Mononuclear cell (primary cell): ENCODE data around the gene GID4. TPM values are rescaled to one million over a fixed set of nuclear protein-coding genes. Genes with fewer than 3 reads are reported as not detected.
"Not testable (repeated sequence)": the region's sequence is repeated elsewhere in the genome, so short reads cannot be mapped to it uniquely, and the experiment has no call there.

Experiments used
- H3K27me3 ChIP-seq: 2 replicates; pipeline ENCODE4 v1.6.0; 2011; ENCODE audit warnings: low read length, control low read depth; ENCODE audit not compliant: insufficient read depth
- H3K4me1 ChIP-seq: 2 replicates; pipeline ENCODE4 v1.5.1; 2011; ENCODE audit warnings: mild to moderate bottlenecking, low read length, control low read depth; ENCODE audit not compliant: insufficient read depth
- H3K4me3 ChIP-seq: 2 replicates; pipeline ENCODE4 v1.5.1; 2011; ENCODE audit warnings: mild to moderate bottlenecking, low read length, moderate library complexity
- H3K9me3 ChIP-seq: 2 replicates; pipeline ENCODE4 v1.5.1; 2011; ENCODE audit warnings: low read depth, mild to moderate bottlenecking, control low read depth, low read length
- total RNA-seq: library from RNA; depleted of rRNA; stranded (reverse); fragments of >200 nt; gene quantifications from one replicate; pipeline ENCODE4 v1.2.3, GENCODE V29; 2012

Gene GID4
- 3.1 TPM for total RNA-seq

DNA sequence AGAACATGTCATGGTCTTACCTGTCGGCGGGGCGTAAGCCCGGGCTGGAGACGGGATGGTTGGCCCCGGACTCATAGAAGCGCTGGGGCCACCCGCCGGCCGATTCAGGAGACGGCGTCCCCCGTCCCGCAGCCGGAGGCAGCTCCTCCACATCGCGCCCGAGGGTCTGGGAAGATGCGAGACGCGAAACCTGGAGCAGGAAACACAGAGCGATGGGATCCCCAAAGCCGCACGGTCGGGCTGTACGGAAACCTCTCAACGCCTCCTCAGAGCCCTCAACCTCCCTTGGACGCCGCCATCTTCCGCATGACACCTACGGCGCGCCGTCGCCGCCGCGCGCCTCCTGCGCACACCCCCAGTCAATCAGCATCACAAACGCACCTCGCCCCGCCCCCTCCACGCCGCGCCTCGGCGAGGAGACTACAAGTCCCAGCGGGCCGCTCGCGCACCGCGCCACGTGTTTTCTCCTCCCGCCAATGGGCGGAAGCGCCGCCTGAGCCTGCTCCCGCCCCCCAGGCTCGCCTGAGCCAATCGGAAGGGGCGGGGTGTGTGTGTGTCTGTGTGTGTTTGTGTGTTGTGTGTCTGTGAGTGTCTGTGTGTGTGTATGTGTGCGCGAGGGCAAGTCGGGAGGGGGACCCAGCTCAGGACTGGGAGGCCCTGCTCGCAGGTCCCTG lies at the start of gene GID4, which contains the start of gene ATPAF2:
GID4 (plus strand) TSS at position 548 of the 674 bp plus-strand sequence; CDS start at position 605, 57 bp downstream.
ATPAF2 (minus strand) TSS at position 308 of the 674 bp plus-strand sequence; CDS start at position 153, 155 bp downstream.
- peak within 1 kb of the TSS; percentile 95 for H3K4me3 ChIP-seq
- no peaks in the 10 kb centered on the region for H3K27me3 ChIP-seq
- H3K9me3 ChIP-seq, result no peaks in the 10 kb centered on the region
- H3K4me1 ChIP-seq, result peaks cover 39% of the 10 kb centered on the region

DNA sequence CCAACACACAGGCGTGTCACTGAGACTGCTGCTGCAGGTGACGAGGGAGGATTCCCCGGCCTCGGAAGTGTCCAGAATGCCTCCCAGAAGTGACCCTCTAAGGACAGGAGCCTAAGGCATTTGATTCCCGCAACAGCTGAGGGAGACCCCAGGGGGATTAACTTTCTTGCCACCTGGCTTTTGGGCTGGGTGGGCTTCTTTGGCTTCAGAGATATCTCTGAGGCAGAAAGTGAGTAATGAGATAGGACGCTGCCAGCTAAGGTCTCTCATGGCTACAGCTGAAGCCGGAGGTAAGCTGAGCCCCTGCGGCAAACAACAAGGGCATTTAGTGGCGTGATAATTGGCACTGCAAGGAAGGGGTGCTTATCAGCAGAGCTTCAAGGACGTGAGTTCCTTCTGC lies 49.6 kb upstream of the GID4 start:
- Histone ChIP-seq H3K4me3 (no peak overlapping the region), H3K4me1 (no peaks in the 10 kb centered on the region), H3K9me3 (no peaks in the 10 kb centered on the region), H3K27me3 (no peaks in the 10 kb centered on the region)

DNA sequence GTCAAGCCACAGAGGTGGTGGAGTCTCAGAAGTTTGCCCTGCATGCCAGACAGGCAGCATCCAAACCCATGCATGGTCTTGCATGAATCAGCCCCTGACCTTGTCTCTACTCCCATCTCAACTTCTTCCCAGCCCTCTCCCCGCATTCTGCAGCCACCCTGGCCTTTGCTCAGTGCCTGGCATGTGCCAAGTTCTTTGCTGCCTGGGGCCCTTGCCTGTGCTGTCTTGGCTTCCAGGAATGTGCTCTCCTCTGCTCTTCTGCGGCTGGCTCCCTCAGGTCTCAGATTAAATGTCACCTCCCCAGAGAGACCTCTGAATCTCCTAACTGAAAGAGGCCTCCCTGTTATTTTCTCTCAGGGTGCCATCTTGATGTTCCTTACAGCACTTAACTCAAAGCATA lies 48.9 kb upstream of the GID4 start:
- no peak overlapping the region for H3K4me3 ChIP-seq
- H3K4me1 ChIP-seq, result no peaks in the 10 kb centered on the region
- H3K9me3 ChIP-seq, result no peaks in the 10 kb centered on the region
- H3K27me3 ChIP-seq, result no peaks in the 10 kb centered on the region

DNA sequence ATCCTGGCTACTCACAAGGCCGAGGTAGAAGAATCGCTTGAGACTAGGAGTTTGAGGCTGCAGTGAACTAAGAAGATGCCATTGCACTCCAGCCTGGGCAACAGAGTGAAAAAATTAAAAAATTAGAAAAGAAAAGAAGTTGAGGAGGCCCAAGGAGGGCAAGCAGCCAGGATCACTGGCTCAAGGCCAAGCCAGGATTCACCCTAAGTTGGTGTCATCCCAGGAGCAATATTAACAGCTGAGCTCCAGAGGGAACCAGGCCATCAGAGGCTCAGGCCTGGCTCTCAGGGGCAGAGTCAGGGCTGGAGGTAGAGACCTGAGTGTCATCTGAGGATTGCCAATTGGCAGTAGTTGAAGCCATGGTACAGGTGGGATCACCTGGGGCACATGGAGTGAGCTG lies 45.8 kb upstream of the GID4 start:
- Histone ChIP-seq H3K4me3 (no peak overlapping the region), H3K4me1 (no peaks in the 10 kb centered on the region), H3K9me3 (no peaks in the 10 kb centered on the region), H3K27me3 (no peaks in the 10 kb centered on the region)

DNA sequence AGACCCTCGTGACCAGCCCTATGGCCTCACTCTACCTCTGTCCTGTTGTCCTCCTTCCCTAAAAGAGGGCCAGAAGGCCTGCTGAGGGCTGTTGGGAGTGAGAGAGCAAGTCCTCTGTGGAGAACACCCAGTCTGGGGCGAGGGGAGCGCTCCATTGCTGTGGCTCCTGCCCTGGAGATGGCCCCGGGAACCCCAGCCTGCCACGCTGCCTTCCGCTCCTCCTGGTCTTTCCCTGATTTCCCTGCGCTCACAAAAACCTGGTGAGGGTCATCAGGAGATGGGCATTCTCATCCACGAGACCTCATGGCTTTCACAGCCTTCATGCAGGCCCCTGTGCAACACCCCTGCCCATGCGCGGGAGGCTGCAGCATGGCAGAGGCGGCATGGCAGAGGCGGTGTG lies 45.4 kb upstream of the GID4 start:
- no peak overlapping the region for H3K4me3 ChIP-seq
- H3K9me3 ChIP-seq, result no peaks in the 10 kb centered on the region
- H3K27me3 ChIP-seq, result no peaks in the 10 kb centered on the region
- H3K4me1 ChIP-seq, result no peaks in the 10 kb centered on the region

GRCh38 chr17:17994271-17995069 lies 44.7 kb upstream of the GID4 start:
- Histone ChIP-seq H3K9me3 (no peaks in the 10 kb centered on the region), H3K4me3 (no peak overlapping the region), H3K27me3 (no peaks in the 10 kb centered on the region), H3K4me1 (no peaks in the 10 kb centered on the region)

GRCh38 chr17:17995887-17996286 lies 43.3 kb upstream of the GID4 start:
- H3K27me3 ChIP-seq, H3K4me1 ChIP-seq, H3K9me3 ChIP-seq, H3K4me3 ChIP-seq: not testable (repeated sequence)

- no peaks in the 10 kb centered on the region for H3K9me3 ChIP-seq
- H3K4me1 ChIP-seq, result no peaks in the 10 kb centered on the region
- no peak overlapping the region for H3K4me3 ChIP-seq
- H3K27me3 ChIP-seq, result no peaks in the 10 kb centered on the region
Observed at GRCh38 chr17:17998934-17999333, 40.3 kb upstream of the GID4 start.

GRCh38 chr17:17999364-18000029 lies 39.7 kb upstream of the GID4 start:
- no peaks in the 10 kb centered on the region for H3K4me1 ChIP-seq
- no peaks in the 10 kb centered on the region for H3K27me3 ChIP-seq
- H3K4me3 ChIP-seq, result no peak overlapping the region
- no peaks in the 10 kb centered on the region for H3K9me3 ChIP-seq

DNA sequence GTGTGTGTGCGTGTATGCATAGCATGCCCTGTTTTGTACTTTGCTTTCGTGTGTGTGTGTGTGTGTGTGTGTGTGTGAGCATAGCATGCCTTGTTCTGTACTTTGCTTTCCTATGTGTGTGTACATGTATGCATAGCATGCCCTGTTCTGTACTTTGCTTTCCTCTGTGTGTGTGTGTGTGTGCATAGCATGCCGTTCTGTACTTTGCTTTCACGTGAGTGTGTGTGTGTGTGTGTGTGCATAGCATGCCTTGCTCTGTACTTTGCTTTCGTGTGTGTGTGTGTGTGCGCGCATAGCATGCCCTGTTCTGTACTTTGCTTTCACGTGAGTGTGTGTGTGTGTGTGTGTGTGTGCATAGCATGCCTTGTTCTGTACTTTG lies 39.2 kb upstream of the GID4 start:
- no peaks in the 10 kb centered on the region for H3K4me1 ChIP-seq
- no peaks in the 10 kb centered on the region for H3K27me3 ChIP-seq
- H3K4me3 ChIP-seq, result no peak overlapping the region
- no peaks in the 10 kb centered on the region for H3K9me3 ChIP-seq

DNA sequence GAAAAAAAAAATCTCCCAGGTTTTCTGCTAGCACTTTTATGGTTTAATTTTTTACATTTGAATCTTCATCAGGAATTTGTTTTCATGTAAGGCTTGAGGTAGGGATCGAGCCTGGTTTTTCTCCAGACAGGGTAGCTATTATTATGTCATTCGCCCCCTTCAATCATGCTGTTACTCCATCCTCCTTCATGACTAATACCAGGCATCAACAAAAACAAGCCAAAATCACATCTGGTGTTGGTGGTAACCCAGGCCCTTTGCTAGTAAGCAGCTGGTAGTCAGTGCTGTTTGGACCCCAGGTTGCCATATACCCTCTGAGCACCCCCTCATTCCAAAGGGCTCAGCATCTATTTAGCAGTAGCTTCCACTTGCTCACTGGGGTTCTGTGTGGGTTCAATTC lies 37.0 kb upstream of the GID4 start:
- H3K27me3 ChIP-seq, result no peaks in the 10 kb centered on the region
- H3K4me1 ChIP-seq, result no peaks in the 10 kb centered on the region
- H3K4me3 ChIP-seq, result no peak overlapping the region
- H3K9me3 ChIP-seq, result no peaks in the 10 kb centered on the region

- no peaks in the 10 kb centered on the region for H3K4me1 ChIP-seq
- no peak overlapping the region for H3K4me3 ChIP-seq
- H3K27me3 ChIP-seq, result no peaks in the 10 kb centered on the region
- no peaks in the 10 kb centered on the region for H3K9me3 ChIP-seq
Observed at GRCh38 chr17:18004345-18004744, 34.9 kb upstream of the GID4 start.

DNA sequence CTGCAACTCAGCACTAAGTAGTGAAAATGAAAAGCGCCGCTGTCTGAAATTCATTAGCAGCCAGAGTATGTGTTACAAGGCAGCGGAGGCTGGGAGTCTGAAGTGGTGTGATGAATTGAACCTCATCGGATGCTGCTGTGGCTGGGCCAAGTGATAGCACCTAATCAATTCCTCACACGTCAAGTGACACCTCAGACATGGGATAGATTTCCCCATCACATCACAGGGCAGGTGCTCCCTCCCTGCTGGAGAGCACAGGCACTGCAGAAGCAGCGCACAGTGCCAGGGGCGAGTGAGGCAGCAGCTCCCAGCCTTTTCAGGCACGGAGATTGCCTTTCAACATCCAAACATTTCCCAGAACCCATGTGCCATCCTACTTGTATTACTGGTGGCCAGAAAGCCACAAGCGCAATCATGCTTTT lies 34.3 kb upstream of the GID4 start:
- Histone ChIP-seq H3K4me1 (no peaks in the 10 kb centered on the region), H3K4me3 (no peak overlapping the region), H3K9me3 (no peaks in the 10 kb centered on the region), H3K27me3 (no peaks in the 10 kb centered on the region)

GRCh38 chr17:18005496-18005895 lies 33.7 kb upstream of the GID4 start:
- Histone ChIP-seq H3K4me1 (no peaks in the 10 kb centered on the region), H3K9me3 (no peaks in the 10 kb centered on the region)

GRCh38 chr17:18006495-18007239 lies 32.5 kb upstream of the GID4 start:
- no peaks in the 10 kb centered on the region for H3K9me3 ChIP-seq
- no peak overlapping the region for H3K4me3 ChIP-seq
- no peaks in the 10 kb centered on the region for H3K27me3 ChIP-seq
- no peaks in the 10 kb centered on the region for H3K4me1 ChIP-seq

More at GRCh38 chr17:18005496-18005895, 33.7 kb upstream of the GID4 start:
- Histone ChIP-seq H3K27me3 (no peaks in the 10 kb centered on the region), H3K4me3 (no peak overlapping the region)
